IPS-18a (cell line): ENCODE results near the gene FARP2.

Source experiments
- H3K27ac ChIP-seq: one replicate; pipeline ENCODE4 v1.5.1; 2013; ENCODE audit warnings: low read length
- H3K27me3 ChIP-seq: one replicate; pipeline ENCODE4 v1.6.1; 2013; ENCODE audit warnings: mild to moderate bottlenecking, low read length; ENCODE audit not compliant: control insufficient read depth, insufficient read depth
- H3K36me3 ChIP-seq: one replicate; pipeline ENCODE4 v1.6.1; 2013; ENCODE audit warnings: low read depth, low read length; ENCODE audit not compliant: control insufficient read depth
- H3K4me1 ChIP-seq: one replicate; pipeline ENCODE4 v1.6.1; 2013; ENCODE audit warnings: low read depth, low read length; ENCODE audit not compliant: control insufficient read depth
- H3K4me3 ChIP-seq: one replicate; pipeline ENCODE4 v1.5.1; 2013; ENCODE audit warnings: low read length
- H3K9ac ChIP-seq: one replicate; pipeline ENCODE4 v1.6.1; 2013; ENCODE audit warnings: mild to moderate bottlenecking, low read length, moderate library complexity
- H3K9me3 ChIP-seq: one replicate; pipeline ENCODE4 v1.6.1; 2013; ENCODE audit warnings: low read depth, low read length; ENCODE audit not compliant: control insufficient read depth

The FARP2 gene

DNA sequence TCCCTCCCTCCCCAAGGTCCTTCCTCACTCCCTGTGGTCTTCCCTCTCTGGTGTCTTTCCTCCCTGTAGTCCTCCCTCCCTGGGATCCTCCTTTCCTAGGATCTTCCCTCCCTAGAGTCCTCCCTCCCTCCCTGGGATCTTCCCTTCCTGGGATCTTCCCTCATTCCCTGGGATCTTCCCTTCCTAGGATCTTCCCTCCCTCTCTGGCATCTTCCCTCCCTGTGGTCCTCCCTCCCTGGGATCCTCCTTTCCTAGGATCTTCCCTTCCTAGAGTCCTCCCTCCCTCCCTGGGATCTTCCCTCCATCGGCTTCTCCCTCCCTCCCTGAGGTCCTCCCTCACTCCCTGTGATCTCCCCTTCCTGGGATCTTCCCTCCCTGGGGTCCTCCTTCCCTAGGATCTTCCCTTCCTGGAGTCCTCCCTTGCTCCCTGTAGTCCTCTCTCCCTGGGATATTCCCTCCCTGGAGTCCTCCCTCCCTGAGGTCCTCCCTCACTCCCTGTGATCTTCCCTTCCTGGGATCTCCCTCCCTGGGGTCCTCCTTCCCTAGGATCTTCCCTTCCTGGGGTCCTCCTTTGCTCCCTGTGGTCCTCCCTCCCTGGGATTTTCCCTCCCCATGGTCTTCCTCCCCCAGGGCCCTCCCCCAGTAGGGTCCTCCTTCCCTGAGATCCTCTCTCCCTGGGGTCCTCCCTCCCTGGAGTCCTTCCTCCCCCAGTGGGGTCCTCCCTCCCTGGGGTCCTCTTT, 129.3 kb downstream of the FARP2 start:
- H3K9me3 ChIP-seq: no peaks in the 10 kb centered on the region
- no peak overlapping the region for H3K9ac ChIP-seq
- H3K4me3 ChIP-seq: no peak overlapping the region
- no peaks in the 10 kb centered on the region for H3K27me3 ChIP-seq
- H3K4me1 ChIP-seq: no peaks in the 10 kb centered on the region
- no peaks in the 10 kb centered on the region for H3K36me3 ChIP-seq
- H3K27ac ChIP-seq: no peak overlapping the region

DNA sequence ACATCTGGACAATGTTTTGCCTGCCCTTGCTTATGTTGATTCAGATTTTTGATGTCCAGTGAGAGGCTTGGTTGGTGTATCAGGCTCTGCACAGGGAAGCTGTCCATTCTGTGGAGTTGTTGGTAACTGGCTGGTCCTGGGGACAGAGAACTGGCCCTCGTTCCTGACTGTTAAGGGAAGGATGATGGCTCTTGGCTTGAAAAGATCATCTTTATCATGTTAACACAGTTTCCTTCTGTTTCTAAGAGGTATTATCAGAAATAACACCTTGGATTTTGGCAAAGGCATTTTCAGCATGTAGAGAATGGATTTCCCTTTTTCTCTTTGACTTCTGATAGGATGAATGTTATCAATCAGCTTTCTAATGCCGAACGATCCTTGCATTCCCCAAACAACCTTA, 133.0 kb downstream of the FARP2 start:
- H3K36me3 ChIP-seq: peaks cover under 1% of the 10 kb centered on the region

DNA sequence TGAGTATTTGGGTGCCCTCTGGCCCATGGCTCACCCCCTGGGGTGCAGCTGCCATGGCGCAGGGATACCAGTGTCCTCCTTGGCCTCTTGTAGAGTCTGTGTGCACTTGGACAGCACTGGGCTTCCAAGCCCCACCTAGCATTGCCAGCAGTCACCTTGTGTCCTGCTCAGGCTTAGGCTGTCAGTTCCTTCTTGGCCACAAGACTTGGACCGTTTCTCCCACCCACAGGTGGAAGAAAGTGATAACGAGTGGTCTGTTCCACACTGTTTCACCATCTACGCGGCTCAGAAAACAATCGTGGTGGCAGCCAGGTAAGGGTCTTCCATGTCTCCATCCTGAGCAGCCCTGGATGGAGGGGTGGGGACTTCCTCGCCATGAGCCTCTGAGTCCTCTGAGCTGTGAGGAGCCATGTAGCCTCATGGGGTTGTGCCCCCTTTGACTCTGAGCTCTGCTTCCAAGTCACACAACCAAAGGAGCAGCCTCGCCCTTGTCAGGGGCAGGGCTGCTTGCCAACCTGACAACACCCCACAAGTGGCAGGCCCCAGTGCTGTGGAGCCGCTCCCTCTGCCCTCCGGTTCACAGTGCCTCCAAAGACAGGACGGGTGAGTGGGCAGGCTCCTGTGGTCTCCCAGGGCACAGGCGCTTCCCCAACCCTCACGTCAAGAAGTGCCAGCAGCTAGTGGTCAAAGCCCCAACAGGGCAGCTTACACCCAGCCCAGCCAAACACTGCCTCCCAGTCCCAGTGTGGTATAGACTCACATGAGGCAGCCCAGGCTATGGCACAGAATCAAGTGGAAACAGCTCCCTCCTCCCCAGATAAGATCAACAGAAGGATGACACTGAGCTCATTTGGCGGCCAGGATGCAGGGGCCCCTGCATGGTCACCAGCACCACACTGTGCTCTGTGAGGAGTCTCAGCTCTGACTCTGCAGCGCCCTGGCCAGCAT, 133.9 kb downstream of the FARP2 start:
- no peak overlapping the region for H3K27ac ChIP-seq
- H3K4me3 ChIP-seq: no peak overlapping the region
- H3K9me3 ChIP-seq: no peaks in the 10 kb centered on the region
- no peak overlapping the region for H3K9ac ChIP-seq
- no peaks in the 10 kb centered on the region for H3K27me3 ChIP-seq
- H3K36me3 ChIP-seq: peaks cover 9% of the 10 kb centered on the region
- no peaks in the 10 kb centered on the region for H3K4me1 ChIP-seq

More for the DNA sequence above, 133.0 kb downstream of the FARP2 start:
- no peak overlapping the region for H3K27ac ChIP-seq
- H3K9ac ChIP-seq: no peak overlapping the region
- no peaks in the 10 kb centered on the region for H3K27me3 ChIP-seq
- H3K4me1 ChIP-seq: no peaks in the 10 kb centered on the region
- no peak overlapping the region for H3K4me3 ChIP-seq
- H3K9me3 ChIP-seq: no peaks in the 10 kb centered on the region

- H3K27ac ChIP-seq: no peak overlapping the region
- H3K9ac ChIP-seq: no peak overlapping the region
- no peaks in the 10 kb centered on the region for H3K27me3 ChIP-seq
- no peak overlapping the region for H3K4me3 ChIP-seq
- no peaks in the 10 kb centered on the region for H3K4me1 ChIP-seq
- H3K36me3 ChIP-seq: peaks cover 16% of the 10 kb centered on the region
- H3K9me3 ChIP-seq: no peaks in the 10 kb centered on the region
Observed at GRCh38 chr2:241490825-241491506, 134.9 kb downstream of the FARP2 start.

DNA sequence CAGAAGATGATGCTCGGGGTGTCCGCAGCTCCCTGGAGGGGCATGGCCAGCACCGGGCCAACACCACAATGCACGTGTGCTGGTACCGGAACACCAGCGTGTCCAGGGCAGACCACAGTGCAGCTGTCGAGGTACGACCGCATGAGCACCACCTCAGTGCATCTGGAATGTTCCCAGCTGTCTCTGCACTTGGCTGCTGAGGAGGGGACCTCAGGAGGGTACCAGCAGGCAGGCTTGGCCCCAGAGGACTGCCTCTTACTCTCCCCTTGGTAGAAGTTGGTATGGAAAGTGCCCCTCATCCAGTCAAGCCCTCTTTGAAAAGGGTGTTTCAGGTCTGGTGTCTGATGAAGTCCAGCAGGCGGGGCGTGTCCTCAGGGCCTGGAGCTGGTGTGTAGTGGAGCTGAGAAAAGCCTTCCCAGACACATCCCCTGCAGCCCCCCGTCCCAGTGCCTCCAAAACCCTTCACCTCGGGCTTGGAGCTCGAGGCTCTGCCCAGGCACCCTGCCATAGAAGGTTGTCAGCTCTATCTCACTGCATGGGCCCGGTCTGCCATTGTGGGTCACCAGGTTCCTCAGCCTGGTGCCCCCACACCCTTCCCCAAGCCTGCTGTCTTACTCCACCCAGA, 135.6 kb downstream of the FARP2 start:
- Histone ChIP-seq H3K27ac (no peak overlapping the region), H3K36me3 (peaks cover 18% of the 10 kb centered on the region), H3K4me1 (no peaks in the 10 kb centered on the region), H3K4me3 (no peak overlapping the region), H3K9me3 (no peaks in the 10 kb centered on the region), H3K27me3 (no peaks in the 10 kb centered on the region), H3K9ac (no peak overlapping the region)

DNA sequence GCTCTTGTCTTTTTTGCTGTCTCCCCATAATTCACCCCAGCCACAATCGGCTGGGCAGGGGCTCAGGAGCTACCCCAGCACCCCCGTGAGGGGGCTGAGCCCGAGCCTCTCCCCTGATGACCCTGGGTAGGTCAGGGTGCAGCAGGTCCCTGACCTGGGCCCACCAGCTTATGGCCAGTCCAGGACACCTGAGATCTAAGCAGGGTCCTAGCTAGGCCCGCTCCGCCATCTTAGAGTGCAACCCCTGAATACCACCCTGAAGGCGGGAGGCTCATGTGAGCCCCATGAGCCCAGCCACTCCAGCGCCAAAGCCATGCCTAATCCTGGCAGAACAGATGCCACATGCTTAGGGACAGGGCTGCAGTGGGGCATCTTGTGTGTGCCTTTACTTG, 136.1 kb downstream of the FARP2 start:
- no peaks in the 10 kb centered on the region for H3K27me3 ChIP-seq
- no peak overlapping the region for H3K27ac ChIP-seq
- no peaks in the 10 kb centered on the region for H3K9me3 ChIP-seq
- no peak overlapping the region for H3K4me3 ChIP-seq
- no peak overlapping the region for H3K9ac ChIP-seq
- no peaks in the 10 kb centered on the region for H3K4me1 ChIP-seq
- H3K36me3 ChIP-seq: peaks cover 19% of the 10 kb centered on the region

- H3K27me3 ChIP-seq: no peaks in the 10 kb centered on the region
- no peak overlapping the region for H3K9ac ChIP-seq
- no peak overlapping the region for H3K4me3 ChIP-seq
- H3K27ac ChIP-seq: no peak overlapping the region
- H3K36me3 ChIP-seq: peaks cover 21% of the 10 kb centered on the region
- no peaks in the 10 kb centered on the region for H3K4me1 ChIP-seq
- no peaks in the 10 kb centered on the region for H3K9me3 ChIP-seq
Observed at GRCh38 chr2:241493092-241493491, 137.0 kb downstream of the FARP2 start.

DNA sequence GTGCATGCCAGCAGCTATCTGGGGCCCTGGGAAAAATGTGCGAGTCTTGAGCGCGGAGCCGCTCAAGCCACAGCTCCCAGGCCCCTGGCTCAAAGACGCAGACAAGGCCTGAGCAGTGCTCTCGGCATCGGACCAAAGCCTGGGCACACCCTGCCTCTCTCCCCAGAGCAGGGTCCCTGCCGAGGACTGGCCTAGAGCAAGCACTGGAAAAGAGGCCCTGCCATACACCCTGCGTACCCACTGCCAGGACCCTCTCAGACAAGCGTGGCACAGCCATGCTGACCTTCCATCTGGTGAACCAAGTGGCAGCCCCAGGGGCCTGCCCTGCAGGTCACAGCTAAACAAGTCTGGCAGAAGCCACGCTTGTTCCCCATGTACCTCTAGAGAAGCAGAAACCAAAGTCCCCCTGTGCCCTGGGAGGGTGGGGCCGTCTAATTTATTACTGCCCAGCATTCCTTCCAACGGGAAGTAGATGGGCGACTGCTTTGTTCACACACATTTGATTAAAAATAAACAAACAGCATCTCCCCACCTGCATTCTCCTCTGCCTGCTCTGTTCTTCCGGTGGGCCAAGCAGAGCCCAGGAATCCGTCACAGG, 138.3 kb downstream of the FARP2 start:
- peaks cover 33% of the 10 kb centered on the region for H3K36me3 ChIP-seq
- no peak overlapping the region for H3K9ac ChIP-seq

GRCh38 chr2:241495172-241496002, 139.3 kb downstream of the FARP2 start:
- H3K36me3 ChIP-seq: peaks cover 36% of the 10 kb centered on the region
- H3K27ac ChIP-seq: no peak overlapping the region

More for the DNA sequence above, 138.3 kb downstream of the FARP2 start:
- no peaks in the 10 kb centered on the region for H3K4me1 ChIP-seq
- H3K27me3 ChIP-seq: no peaks in the 10 kb centered on the region
- H3K9me3 ChIP-seq: no peaks in the 10 kb centered on the region
- no peak overlapping the region for H3K27ac ChIP-seq
- H3K4me3 ChIP-seq: no peak overlapping the region

DNA sequence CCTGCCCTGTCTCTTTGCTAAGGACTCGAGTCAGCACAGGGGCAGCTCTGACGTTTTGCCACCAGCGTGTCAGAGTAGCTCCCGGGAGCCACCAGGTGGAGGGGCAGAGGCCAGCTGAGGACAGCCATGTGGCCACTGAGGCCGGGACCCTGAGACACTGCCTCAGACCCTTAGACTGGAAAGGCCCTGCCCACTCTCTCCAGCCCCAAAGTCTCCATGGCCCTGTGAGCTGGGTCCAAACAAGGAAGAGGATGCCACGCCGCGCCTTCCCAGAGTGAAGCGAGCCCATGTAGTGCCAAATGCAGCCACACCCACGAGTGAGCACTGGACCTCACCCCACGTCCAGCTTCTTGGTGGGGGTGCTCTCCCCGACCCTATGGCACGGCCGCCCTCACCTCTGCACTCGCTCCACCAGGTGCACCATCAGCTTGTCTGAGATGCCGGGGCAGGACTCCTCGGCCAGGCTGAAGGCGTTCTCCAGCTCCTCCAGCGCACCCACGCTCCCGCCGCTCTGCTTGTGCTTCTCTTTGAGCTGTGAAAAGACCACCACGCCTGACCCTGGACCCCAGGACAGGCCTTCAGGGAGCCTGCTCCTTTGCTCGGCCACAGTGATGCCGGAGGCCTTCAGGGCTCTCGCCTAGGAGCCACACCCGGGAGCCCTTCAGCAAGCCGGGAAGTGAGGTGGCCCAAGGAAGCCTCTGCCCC, 140.1 kb downstream of the FARP2 start:
- H3K4me3 ChIP-seq: no peak overlapping the region
- no peaks in the 10 kb centered on the region for H3K4me1 ChIP-seq
- H3K9ac ChIP-seq: no peak overlapping the region
- H3K27me3 ChIP-seq: no peaks in the 10 kb centered on the region
- no peaks in the 10 kb centered on the region for H3K9me3 ChIP-seq
- peaks cover 40% of the 10 kb centered on the region for H3K36me3 ChIP-seq
- no peak overlapping the region for H3K27ac ChIP-seq

More at GRCh38 chr2:241495172-241496002, 139.3 kb downstream of the FARP2 start:
- Histone ChIP-seq H3K9ac (no peak overlapping the region), H3K4me1 (no peaks in the 10 kb centered on the region), H3K4me3 (no peak overlapping the region), H3K9me3 (no peaks in the 10 kb centered on the region), H3K27me3 (no peaks in the 10 kb centered on the region)
